Measurements from ENCODE around the gene SCD5. TPM values are rescaled to one million over a fixed set of nuclear protein-coding genes. Genes with fewer than 3 reads are reported as not detected.

Gene SCD5
- total and polyA plus RNA-seq, 2 donors (not counting 1 experiment from before 2014, with no cell fraction given) = 0.03 TPM; not detected in 1

GRCh38 chr4:82643994-82644733, 154.4 kb downstream of the SCD5 start:
- intact Hi-C loops (cut with micrococcal nuclease) = no loop called here
- H3K9me3 ChIP-seq (ENCODE audit: control extremely low read depth in 1 of 3, control insufficient read depth in 2 of 3, insufficient read depth in 1 of 3, low read length in 2 of 3) = no peaks in the 10 kb centered on the region
- H3K79me2 ChIP-seq (ENCODE audit: control insufficient read depth, insufficient read depth, low read length) = no peaks in the 10 kb centered on the region
- H3K4me3 ChIP-seq (ENCODE audit: control extremely low read depth in 1 of 5, extremely low read depth in 1 of 5, insufficient read depth in 1 of 5, low read depth in 2 of 5, low read length in 4 of 5) = no peak overlapping the region
- no peak overlapping the region for H3K9ac ChIP-seq (ENCODE audit: low read length)
- no peak overlapping the region for H2AFZ ChIP-seq (ENCODE audit: insufficient read depth, low read depth, low read length, poor library complexity, severe bottlenecking)
- peaks cover 3% of the 10 kb centered on the region for H3K27me3 Mint-ChIP-seq
- H3K9me3 Mint-ChIP-seq (ENCODE audit: insufficient read depth) = no peaks in the 10 kb centered on the region
- no peak overlapping the region for H3K27ac Mint-ChIP-seq
- no peak overlapping the region for H3K4me2 ChIP-seq (replicated peaks; ENCODE audit: low read depth, low read length, poor library complexity, severe bottlenecking)
- WGBS (ENCODE audit: insufficient coverage) = 97% methylated on average over 5 of the region's 5 CpGs
- no peak for ATAC-seq (ENCODE audit: low read depth)
- H3K27me3 ChIP-seq (replicated peaks in 1 of 4; ENCODE audit: control extremely low read depth in 1 of 4, control insufficient read depth in 3 of 4, insufficient read depth in 4 of 4, low read length in 3 of 4) = no peaks in the 10 kb centered on the region
- TF ChIP-seq CTCF (IDR thresholded peaks at IDR 0.05) (no peak), EZH2 (IDR thresholded peaks at IDR 0.05; ENCODE audit: borderline replicate concordance, insufficient read depth, low read depth, low read length, poor library complexity, severe bottlenecking) (no peak)
- ChIA-PET POLR2A (no interaction called here), CTCF (no interaction called here)
- H3K36me3 ChIP-seq (replicated peaks in 1 of 2; ENCODE audit: control extremely low read depth in 1 of 2, control insufficient read depth in 1 of 2, extremely low read depth in 1 of 2, insufficient read depth in 2 of 2, low read length in 1 of 2) = no peaks in the 10 kb centered on the region
- no peaks in the 10 kb centered on the region for H3K4me1 Mint-ChIP-seq
- H3K27ac ChIP-seq (ENCODE audit: low read length in 2 of 2) = no peak overlapping the region
- H4K20me1 ChIP-seq (ENCODE audit: control insufficient read depth, insufficient read depth, low read length, poor library complexity, severe bottlenecking) = no peaks in the 10 kb centered on the region
- DNase-seq = no peak
- no peaks in the 10 kb centered on the region for H3K4me1 ChIP-seq (ENCODE audit: control insufficient read depth in 2 of 2, insufficient read depth in 2 of 2, low read length in 2 of 2)
- H3K4me3 Mint-ChIP-seq = no peak overlapping the region

GRCh38 chr4:82642331-82642730, 156.3 kb downstream of the SCD5 start:
- CTCF ChIA-PET = no interaction called here
- Histone ChIP-seq H2AFZ (ENCODE audit: insufficient read depth, low read depth, low read length, poor library complexity, severe bottlenecking) (no peak overlapping the region), H3K36me3 (replicated peaks in 1 of 2; ENCODE audit: control extremely low read depth in 1 of 2, control insufficient read depth in 1 of 2, extremely low read depth in 1 of 2, insufficient read depth in 2 of 2, low read length in 1 of 2) (no peaks in the 10 kb centered on the region), H3K9ac (ENCODE audit: low read length) (no peak overlapping the region), H4K20me1 (ENCODE audit: control insufficient read depth, insufficient read depth, low read length, poor library complexity, severe bottlenecking) (no peaks in the 10 kb centered on the region), H3K4me1 (ENCODE audit: control insufficient read depth in 2 of 2, insufficient read depth in 2 of 2, low read length in 2 of 2) (no peaks in the 10 kb centered on the region), H3K27me3 (replicated peaks in 1 of 4; ENCODE audit: control extremely low read depth in 1 of 4, control insufficient read depth in 3 of 4, insufficient read depth in 4 of 4, low read length in 3 of 4) (no peaks in the 10 kb centered on the region), H3K9me3 (ENCODE audit: control extremely low read depth in 1 of 3, control insufficient read depth in 2 of 3, insufficient read depth in 1 of 3, low read length in 2 of 3) (peaks cover 0 to 3% (median 0%) of the 10 kb centered on the region in 3 donors), H3K79me2 (ENCODE audit: control insufficient read depth, insufficient read depth, low read length) (no peaks in the 10 kb centered on the region), H3K4me2 (replicated peaks; ENCODE audit: low read depth, low read length, poor library complexity, severe bottlenecking) (no peak overlapping the region), H3K4me3 (ENCODE audit: control extremely low read depth in 1 of 5, extremely low read depth in 1 of 5, insufficient read depth in 1 of 5, low read depth in 2 of 5, low read length in 4 of 5) (no peak overlapping the region), H3K27ac (ENCODE audit: low read length in 2 of 2) (no peak overlapping the region)
- 57% methylated on average over 5 of the region's 7 CpGs for WGBS (ENCODE audit: insufficient coverage)
- no peaks in the 10 kb centered on the region for H3K9me3 Mint-ChIP-seq (ENCODE audit: insufficient read depth)
- no peaks in the 10 kb centered on the region for H3K4me1 Mint-ChIP-seq
- no peak overlapping the region for H3K4me3 Mint-ChIP-seq
- TF ChIP-seq EZH2 (IDR thresholded peaks at IDR 0.05; ENCODE audit: borderline replicate concordance, insufficient read depth, low read depth, low read length, poor library complexity, severe bottlenecking) (no peak), CTCF (IDR thresholded peaks at IDR 0.05) (no peak)
- DNase-seq (no peak), ATAC-seq (ENCODE audit: low read depth) (no peak)
- peaks cover 3% of the 10 kb centered on the region for H3K27me3 Mint-ChIP-seq
- H3K27ac Mint-ChIP-seq = no peak overlapping the region
- intact Hi-C loops (cut with micrococcal nuclease) = no loop called here
- POLR2A ChIA-PET = no interaction called here

Measured in B cell (primary cell).